Regular cardiac myocyte (primary cell): ENCODE results near the gene POMP. TPM values are rescaled to one million over a fixed set of nuclear protein-coding genes. Genes with fewer than 3 reads are reported as not detected.

ENCODE experiments used
- total RNA-seq: library from RNA; depleted of rRNA; stranded (reverse); fragments of >200 nt; gene quantifications from 2 replicates; pipeline ENCODE4 v1.2.3, GENCODE V29; 2014

POMP gene, protein sequence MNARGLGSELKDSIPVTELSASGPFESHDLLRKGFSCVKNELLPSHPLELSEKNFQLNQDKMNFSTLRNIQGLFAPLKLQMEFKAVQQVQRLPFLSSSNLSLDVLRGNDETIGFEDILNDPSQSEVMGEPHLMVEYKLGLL
- total RNA-seq, result 140 and 199 TPM in 2 replicates

GRCh38 chr13:28658796-28659620 is at the start of gene POMP:
Gene POMP (plus strand): TSS chr13:28659130. CDS start chr13:28659185, 55 bp downstream.

DNA sequence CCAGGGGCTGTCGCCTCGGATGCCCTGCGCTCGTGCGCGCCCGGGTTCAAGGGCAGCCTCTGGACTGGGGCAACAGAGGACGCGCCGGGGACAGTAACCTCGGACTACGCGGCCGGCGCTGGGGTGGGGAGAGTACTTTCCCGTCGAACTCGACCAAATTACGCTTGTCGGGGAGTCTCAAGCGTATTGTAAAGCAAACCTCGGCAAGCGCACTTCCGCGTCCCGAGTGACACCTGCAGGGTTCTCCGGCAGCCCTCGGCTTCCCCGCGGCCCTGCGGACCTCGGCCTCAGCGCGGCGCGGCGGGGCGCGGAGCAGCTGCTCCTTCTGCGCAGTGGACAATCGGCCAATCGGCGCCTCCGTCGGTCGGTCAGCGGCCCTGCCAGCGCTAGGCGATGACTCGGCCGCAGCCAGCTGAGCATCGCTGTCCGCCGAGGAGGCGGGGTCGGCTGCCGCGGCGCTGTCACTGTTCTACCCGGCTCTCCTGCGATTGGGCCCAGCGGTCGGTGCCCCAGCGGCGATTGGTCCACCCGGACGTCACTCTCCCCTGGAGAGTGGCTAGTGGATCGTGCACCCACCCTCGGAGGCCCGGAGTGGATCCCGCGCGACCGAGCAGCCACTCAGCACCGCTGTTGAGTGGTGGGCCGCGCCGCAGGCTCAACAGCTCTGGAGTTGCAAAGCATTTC is 59.8 kb downstream of the POMP start, which contains the start of gene SLC46A3:
TSS of gene SLC46A3 (minus strand) at position 428 of the 684 bp plus-strand sequence. CDS start 972 bp downstream, outside the sequence.

Other genes with a start within 250 kb of the POMP start
- gene FLT1, start 164.0 kb upstream of the POMP start, total RNA-seq, result 0.77 and 2.8 TPM in 2 replicates
- 2.1 and 11.0 TPM in 2 replicates for gene SLC46A3, start 59.8 kb downstream of the POMP start, total RNA-seq
- 0.19 and 0.28 TPM in 2 replicates for gene MTUS2, start 161.2 kb downstream of the POMP start, total RNA-seq